GM12878 (cell line): Measurements from ENCODE around the gene CREB5. TPM values are rescaled to one million over a fixed set of nuclear protein-coding genes. Genes with fewer than 3 reads are reported as not detected.

Experiments
- ATAC-seq: fragments of 200-7000 bp; cut with Tn5 transposase; 3 replicates; pipeline ENCODE4 v1.9.1; 2020; ENCODE audit warnings: mild to moderate bottlenecking, moderate library complexity
- BruUV-seq: library from RNA; stranded (reverse); fragments of 400-500 nt; replicated peaks from 2 replicates; lab custom pipeline; 2021; lab: Mats Ljungman, UMichigan
- CTCF ChIA-PET: fragments of 300-600 bp; sonication (Branson Sonifier 250); formaldehyde crosslinking; extraction: SDS; loops from one replicate; lab custom pipeline; 2021; ENCODE audit warnings: inconsistent platforms; lab: Yijun Ruan, JAX
- POLR2A ChIA-PET: fragments of 350-600 bp; formaldehyde crosslinking; extraction: SDS; loops from one replicate; lab custom pipeline; 2021; ENCODE audit warnings: inconsistent platforms; lab: Charles Lee
- RAD21 ChIA-PET: fragments of 300-600 bp; sonication (Branson Sonifier 250); formaldehyde crosslinking; loops from one replicate; lab custom pipeline; 2023; ENCODE audit warnings: antibody characterized with exemption; ENCODE audit not compliant: unreplicated experiment; lab: Charles Lee
- SMC1A ChIA-PET: fragments of 300-600 bp; sonication (Branson Sonifier 250); formaldehyde crosslinking; loops from one replicate; lab custom pipeline; 2023; ENCODE audit not compliant: unreplicated experiment, uncharacterized antibody; lab: Charles Lee
- DNase-seq: peaks from one replicate; pipeline ENCODE4 v3.0.0-alpha.2; 2011; ENCODE audit warnings: low read depth, low spot score
- FAIRE-seq: peaks from 3 replicates; lab custom pipeline; 2011; peaks lifted over from hg19 to GRCh38; lab: Jason Lieb, UNC
- H2AFZ ChIP-seq: 2 replicates; pipeline ENCODE4 v1.6.0; 2011; ENCODE audit warnings: low read depth, low read length, control low read depth; ENCODE audit not compliant: control insufficient read depth
- H3K27ac ChIP-seq: 2 replicates; pipeline ENCODE4 v1.5.1; 2011; ENCODE audit warnings: control low read depth; ENCODE audit not compliant: control insufficient read depth, insufficient read depth
- H3K27me3 ChIP-seq, 2 experiments: replicated peaks in 1 of 2; 2 replicates each; pipeline versions ENCODE4 v1.6.0 to v1.6.1; 2011; ENCODE audit warnings: low read length in 1 of 2; ENCODE audit not compliant: control insufficient read depth in 2 of 2, insufficient read depth in 2 of 2
- H3K36me3 ChIP-seq, 2 experiments: 2 replicates each; pipeline ENCODE4 v1.5.1; 2011; ENCODE audit warnings: low read length in 1 of 2; ENCODE audit not compliant: control insufficient read depth in 2 of 2, insufficient read depth in 2 of 2
- H3K4me1 ChIP-seq: 2 replicates; pipeline ENCODE4 v1.6.1; 2011; ENCODE audit warnings: mild to moderate bottlenecking, low read length, moderate library complexity, mixed read lengths; ENCODE audit not compliant: control insufficient read depth, insufficient read depth
- H3K4me2 ChIP-seq: 2 replicates; pipeline ENCODE4 v1.6.0; 2011; ENCODE audit warnings: control low read depth; ENCODE audit not compliant: control insufficient read depth, insufficient read depth
- H3K4me3 ChIP-seq: fragments of 200-600 bp; sonication (generic); 2 replicates; pipeline ENCODE4 v1.5.1; 2016
- H3K79me2 ChIP-seq: 2 replicates; pipeline ENCODE4 v1.6.0; 2011; ENCODE audit warnings: low read length; ENCODE audit not compliant: control insufficient read depth, insufficient read depth
- H3K9ac ChIP-seq: 2 replicates; pipeline ENCODE4 v1.8.0; 2011; ENCODE audit warnings: low read length, control low read depth, mixed read lengths; ENCODE audit not compliant: control insufficient read depth, insufficient read depth
- H3K9me3 ChIP-seq: replicated peaks from 3 replicates; pipeline ENCODE4 v1.5.1; 2011; ENCODE audit warnings: mild to moderate bottlenecking, low read length; ENCODE audit not compliant: control insufficient read depth, insufficient read depth
- H4K20me1 ChIP-seq: 2 replicates; pipeline ENCODE4 v1.6.0; 2011; ENCODE audit not compliant: control insufficient read depth, insufficient read depth
- BACH1 ChIP-seq: fragments of 450-650 bp; IDR thresholded peaks from 2 replicates; pipeline ENCODE4 v1.6.1; 2017; ENCODE audit warnings: mild to moderate bottlenecking, borderline replicate concordance
- BHLHE40 ChIP-seq, 2 experiments: fragments of 450-650 bp in 1 of 2; IDR thresholded peaks; 2 replicates each; pipeline ENCODE4 v1.6.1; 2011 to 2017; ENCODE audit warnings: low read depth in 2 of 2, borderline replicate concordance in 1 of 2, improper control_type of control experiment in 1 of 2, low read length in 1 of 2, mild to moderate bottlenecking in 1 of 2
- DPF2 ChIP-seq: fragments of 450-650 bp; IDR thresholded peaks from 2 replicates; pipeline ENCODE4 v1.6.1; 2017; ENCODE audit warnings: mild to moderate bottlenecking
- ELK1 ChIP-seq: IDR thresholded peaks from 2 replicates; pipeline ENCODE4 v1.6.1; 2012; ENCODE audit warnings: low read depth, low read length, improper control_type of control experiment
- EP300 ChIP-seq, 2 experiments: fragments of 150-350 bp in 1 of 2; IDR thresholded peaks; 2 replicates each; pipeline ENCODE4 v1.6.1; 2011 to 2012; ENCODE audit warnings: low read depth in 2 of 2, low read length in 2 of 2, borderline replicate concordance in 1 of 2, improper control_type of control experiment in 1 of 2, inconsistent platforms in 1 of 2; ENCODE audit not compliant: control insufficient read depth in 1 of 2
- FOXK2 ChIP-seq: fragments of 450-650 bp; IDR thresholded peaks from 2 replicates; pipeline ENCODE4 v1.6.1; 2017; ENCODE audit warnings: mild to moderate bottlenecking, moderate library complexity
- NR2C1 ChIP-seq: fragments of 450-650 bp; IDR thresholded peaks from 2 replicates; pipeline ENCODE4 v1.6.1; 2017; ENCODE audit warnings: antibody characterized with exemption, mild to moderate bottlenecking, moderate library complexity
- PBX3 ChIP-seq: IDR thresholded peaks from 2 replicates; pipeline ENCODE4 v1.6.1; 2011; ENCODE audit warnings: mild to moderate bottlenecking, low read depth, low read length, moderate library complexity; ENCODE audit not compliant: insufficient replicate concordance
- PKNOX1 ChIP-seq: fragments of 450-650 bp; IDR thresholded peaks from 2 replicates; pipeline ENCODE4 v1.6.1; 2016; ENCODE audit warnings: mild to moderate bottlenecking
- PML ChIP-seq: IDR thresholded peaks from 2 replicates; pipeline ENCODE4 v1.6.1; 2012; ENCODE audit warnings: low read length, inconsistent platforms
- POU2F2 ChIP-seq: IDR thresholded peaks from 3 replicates; pipeline ENCODE4 v1.6.1; 2011; ENCODE audit warnings: low read depth, mild to moderate bottlenecking, low read length, borderline replicate concordance
- RELA ChIP-seq: fragments of 450-650 bp; IDR thresholded peaks from 2 replicates; pipeline ENCODE4 v1.8.0; 2014; ENCODE audit warnings: borderline replicate concordance; ENCODE audit not compliant: partially characterized antibody
- SUPT20H ChIP-seq: IDR thresholded peaks from 2 replicates; pipeline ENCODE4 v1.6.1; 2011; ENCODE audit warnings: low read depth, mild to moderate bottlenecking, low read length, moderate library complexity, borderline replicate concordance; ENCODE audit not compliant: control insufficient read depth
- WGBS: methylation state at CpG from one replicate; pipeline ENCODE4 v1.1.6; 2016; ENCODE audit warnings: low lambda C conversion rate; ENCODE audit not compliant: insufficient replicate concordance, insufficient coverage; ENCODE audit errors: missing lambda C conversion rate; 5-methylcytosine and 5-hydroxymethylcytosine counted together
- in situ Hi-C: fragments of 300-500 bp; cut with MboI; formaldehyde crosslinking; loops from 9 replicates; pipeline ENCODE4 v1.14.3; 2018; ENCODE audit warnings: mixed read lengths
- intact Hi-C: fragments of 100-400 bp; cut with micrococcal nuclease; formaldehyde crosslinking; loops from one replicate; pipeline ENCODE4 v1.14.2; 2022; ENCODE audit not compliant: unreplicated experiment
- polyA plus RNA-seq, 11 experiments: library from polyadenylated mRNA; depleted of rRNA in 4 of 11; unstranded in 6 of 11; stranded (reverse) in 5 of 11; fragments of >200 nt; fragmentation: Nextera tagmentation in 4 of 11; fragmentation: Illumina TruSeq in 1 of 11; extraction: Ambion mirVana in 4 of 11; extraction: Trizol in 1 of 11; gene quantifications; 1 replicate in 1 of 11; 2 replicates in 10 of 11; pipeline versions ENCODE4 v1.2.1 to v1.2.3, GENCODE V29; 2011 to 2016; ENCODE audit warnings: inconsistent platforms in 2 of 11, missing spikeins in 2 of 11, low read depth in 1 of 11
- total RNA-seq, 4 experiments: library from RNA; depleted of rRNA in 3 of 4; stranded (reverse); fragments of >200 nt in 3 of 4; fragmentation: Illumina TruSeq in 1 of 4; extraction: Trizol in 1 of 4; gene quantifications; 2 replicates each; pipeline versions ENCODE4 v1.2.1 to v1.2.3, GENCODE V29; 2013 to 2021
- TF ChIP-seq, protein P1 (sequence below): fragments of 450-650 bp; IDR thresholded peaks from 2 replicates; pipeline ENCODE4 v1.6.1; 2017; ENCODE audit warnings: mild to moderate bottlenecking, moderate library complexity

CREB5 gene
- total and polyA plus RNA-seq, 10 of the 15 experiments (the other 5 are each of a cell fraction or from before 2014, with no cell fraction given), result 12.9 to 74.1 (median 53.0) TPM

GRCh38 chr7:28645866-28646265 is 233.5 kb downstream of the CREB5 start (continued):
- TF ChIP-seq, protein P1, sequence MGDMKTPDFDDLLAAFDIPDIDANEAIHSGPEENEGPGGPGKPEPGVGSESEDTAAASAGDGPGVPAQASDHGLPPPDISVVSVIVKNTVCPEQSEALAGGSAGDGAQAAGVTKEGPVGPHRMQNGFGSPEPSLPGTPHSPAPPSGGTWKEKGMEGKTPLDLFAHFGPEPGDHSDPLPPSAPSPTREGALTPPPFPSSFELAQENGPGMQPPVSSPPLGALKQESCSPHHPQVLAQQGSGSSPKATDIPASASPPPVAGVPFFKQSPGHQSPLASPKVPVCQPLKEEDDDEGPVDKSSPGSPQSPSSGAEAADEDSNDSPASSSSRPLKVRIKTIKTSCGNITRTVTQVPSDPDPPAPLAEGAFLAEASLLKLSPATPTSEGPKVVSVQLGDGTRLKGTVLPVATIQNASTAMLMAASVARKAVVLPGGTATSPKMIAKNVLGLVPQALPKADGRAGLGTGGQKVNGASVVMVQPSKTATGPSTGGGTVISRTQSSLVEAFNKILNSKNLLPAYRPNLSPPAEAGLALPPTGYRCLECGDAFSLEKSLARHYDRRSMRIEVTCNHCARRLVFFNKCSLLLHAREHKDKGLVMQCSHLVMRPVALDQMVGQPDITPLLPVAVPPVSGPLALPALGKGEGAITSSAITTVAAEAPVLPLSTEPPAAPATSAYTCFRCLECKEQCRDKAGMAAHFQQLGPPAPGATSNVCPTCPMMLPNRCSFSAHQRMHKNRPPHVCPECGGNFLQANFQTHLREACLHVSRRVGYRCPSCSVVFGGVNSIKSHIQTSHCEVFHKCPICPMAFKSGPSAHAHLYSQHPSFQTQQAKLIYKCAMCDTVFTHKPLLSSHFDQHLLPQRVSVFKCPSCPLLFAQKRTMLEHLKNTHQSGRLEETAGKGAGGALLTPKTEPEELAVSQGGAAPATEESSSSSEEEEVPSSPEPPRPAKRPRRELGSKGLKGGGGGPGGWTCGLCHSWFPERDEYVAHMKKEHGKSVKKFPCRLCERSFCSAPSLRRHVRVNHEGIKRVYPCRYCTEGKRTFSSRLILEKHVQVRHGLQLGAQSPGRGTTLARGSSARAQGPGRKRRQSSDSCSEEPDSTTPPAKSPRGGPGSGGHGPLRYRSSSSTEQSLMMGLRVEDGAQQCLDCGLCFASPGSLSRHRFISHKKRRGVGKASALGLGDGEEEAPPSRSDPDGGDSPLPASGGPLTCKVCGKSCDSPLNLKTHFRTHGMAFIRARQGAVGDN, result no peak
- TF ChIP-seq PBX3 (no peak), SUPT20H (no peak), DPF2 (no peak)

DNA sequence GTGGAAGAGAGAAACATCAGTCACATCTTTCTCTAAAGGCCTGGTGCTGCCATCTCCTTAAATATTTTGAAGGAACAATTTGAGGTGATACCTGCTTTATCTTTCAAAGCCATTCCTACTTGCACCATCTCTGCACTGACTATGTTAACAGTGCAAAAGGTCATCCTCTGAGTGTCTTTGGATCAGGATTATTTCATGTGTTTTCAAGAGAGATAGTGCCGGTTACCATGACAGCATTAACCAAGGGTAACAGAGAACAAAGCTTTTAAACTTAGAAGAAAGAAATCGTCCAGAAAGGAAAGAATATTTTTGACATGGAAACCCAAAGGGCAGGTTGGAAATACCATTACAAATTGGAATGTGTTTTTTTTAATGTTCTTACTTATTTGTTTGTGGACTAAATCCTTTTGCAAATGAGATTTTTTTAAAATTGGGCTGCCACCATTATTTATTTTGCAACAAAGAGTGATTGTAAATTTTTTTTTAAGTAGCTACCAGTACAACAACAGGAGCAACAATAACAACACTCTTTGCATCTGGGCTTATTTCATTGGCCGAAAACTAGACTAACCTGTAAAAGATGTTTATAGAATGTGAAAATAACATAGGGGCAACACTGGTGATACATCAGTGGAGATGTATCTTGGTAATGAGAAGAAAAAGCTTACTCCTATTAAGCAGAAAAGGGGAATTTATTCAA is 234.2 kb downstream of the CREB5 start:
- DNase-seq (no peak), ATAC-seq (no peak), FAIRE-seq (no peak)
- no TSS peak for BruUV-seq
- 65% methylated on average over 3 of the region's 3 CpGs for WGBS
- in situ Hi-C loops (no loop called here), intact Hi-C loops (no loop called here)
- Histone ChIP-seq H3K27me3 (no peaks in the 10 kb centered on the region), H3K4me1 (no peaks in the 10 kb centered on the region), H3K4me3 (no peak overlapping the region), H3K9me3 (no peaks in the 10 kb centered on the region), H2AFZ (no peak overlapping the region), H3K9ac (no peak overlapping the region), H4K20me1 (no peaks in the 10 kb centered on the region), H3K4me2 (no peak overlapping the region), H3K79me2 (no peaks in the 10 kb centered on the region), H3K36me3 (peaks cover 0 to 2% of the 10 kb centered on the region in 2 experiments; a peak in 2 of 4 replicates), H3K27ac (no peak overlapping the region)
- RAD21 ChIA-PET, result no interaction called here
- POLR2A ChIA-PET, result interaction anchor here (0.5 to 1.0 kb wide), 2 partner anchors 13 to 39 kb away, joined by 3 read pairs; no protein-coding TSS in a partner anchor
- SMC1A ChIA-PET, result interaction anchor here (1.1 to 1.4 kb wide), 4 partner anchors 9 to 53 kb away, joined by 3 to 5 read pairs (median 4); no protein-coding TSS in a partner anchor
- CTCF ChIA-PET, result interaction anchor here (1.0 to 1.8 kb wide), 3 partner anchors 14 to 24 kb away, joined by 3 to 4 read pairs (median 3); no protein-coding TSS in a partner anchor
- no peak for TF ChIP-seq RELA
- no peak for TF ChIP-seq PKNOX1
- TF ChIP-seq POU2F2, result no peak
- no peak for TF ChIP-seq ELK1
- TF ChIP-seq BACH1, result no peak
- no peak for TF ChIP-seq PML
- TF ChIP-seq FOXK2, result no peak
- no peak for TF ChIP-seq EP300 (IDR thresholded peaks at IDR 0.05; ENCODE audit: borderline replicate concordance in 1 of 2, control insufficient read depth in 1 of 2, low read depth in 2 of 2, low read length in 2 of 2)
- TF ChIP-seq NR2C1, result no peak
- TF ChIP-seq BHLHE40 (IDR thresholded peaks at IDR 0.05; ENCODE audit: borderline replicate concordance in 1 of 2, low read depth in 2 of 2, low read length in 1 of 2), result no peak
